HG03095 (cell line): ENCODE data around the gene DNAH14.
"Not testable (repeated sequence)": the region's sequence is repeated elsewhere in the genome, so short reads cannot be mapped to it uniquely, and the experiment has no call there.

Experiments
- ATAC-seq: cut with Tn5 transposase; IDR thresholded peaks from one replicate; pipeline ENCODE4 v1.9.1; 2021; ENCODE audit warnings: moderate library complexity; ENCODE audit not compliant: unreplicated experiment

DNAH14 gene

GRCh38 chr1:225242611-225243010 is 313.1 kb downstream of the DNAH14 start:
- no peak for ATAC-seq

- peak; percentile 85 for ATAC-seq
These were observed 321.0 kb downstream of the DNAH14 start for GRCh38 chr1:225250432-225250831.

- ATAC-seq: no peak
These were observed 323.7 kb downstream of the DNAH14 start for GRCh38 chr1:225253173-225253572.

GRCh38 chr1:225253784-225254183 is 324.3 kb downstream of the DNAH14 start:
- no peak for ATAC-seq

- no peak for ATAC-seq
These were observed 325.2 kb downstream of the DNAH14 start for GRCh38 chr1:225254676-225255075.

GRCh38 chr1:225257081-225257480 is 327.6 kb downstream of the DNAH14 start:
- ATAC-seq: no peak

GRCh38 chr1:225258811-225259210 is 329.3 kb downstream of the DNAH14 start:
- ATAC-seq: no peak

- no peak for ATAC-seq
These were observed 330.1 kb downstream of the DNAH14 start for GRCh38 chr1:225259542-225259941.

- no peak for ATAC-seq
These were observed 330.8 kb downstream of the DNAH14 start for GRCh38 chr1:225260319-225260718.

GRCh38 chr1:225277445-225277844 is 348.0 kb downstream of the DNAH14 start:
- ATAC-seq: no peak

- no peak for ATAC-seq
These were observed 351.1 kb downstream of the DNAH14 start for GRCh38 chr1:225280563-225280962.

GRCh38 chr1:225290244-225290643 is 360.8 kb downstream of the DNAH14 start:
- ATAC-seq: no peak

- ATAC-seq: no peak
These were observed 370.1 kb downstream of the DNAH14 start for GRCh38 chr1:225299624-225300023.

- no peak for ATAC-seq
These were observed 370.9 kb downstream of the DNAH14 start for GRCh38 chr1:225300381-225300780.

GRCh38 chr1:225304996-225305395 is 375.5 kb downstream of the DNAH14 start:
- ATAC-seq: no peak

- ATAC-seq: not testable (repeated sequence)
These were observed 381.1 kb downstream of the DNAH14 start for GRCh38 chr1:225310544-225310943.

- peak; percentile 91 for ATAC-seq
These were observed 389.5 kb downstream of the DNAH14 start for GRCh38 chr1:225318706-225319575.

- ATAC-seq: no peak
These were observed 390.4 kb downstream of the DNAH14 start for GRCh38 chr1:225319871-225320270.

GRCh38 chr1:225321784-225322183 is 392.3 kb downstream of the DNAH14 start:
- ATAC-seq: no peak

- ATAC-seq: no peak
These were observed 399.6 kb downstream of the DNAH14 start for GRCh38 chr1:225329041-225329440.

GRCh38 chr1:225329996-225330395 is 400.5 kb downstream of the DNAH14 start:
- not testable (repeated sequence) for ATAC-seq

GRCh38 chr1:225332686-225333085 is 403.2 kb downstream of the DNAH14 start:
- ATAC-seq: no peak
